Stimulated activated CD8-positive, alpha-beta memory T cell treated with anti-CD3 and anti-CD28 coated beads, Interleukin-15, amount 100 ng/mL, for 48 hours (primary cell): ENCODE results near the gene ARHGAP22.
A peak's percentile ranks its signal among the peaks of the same experiment; 100 is the strongest.

Source experiments
- DNase-seq, 2 donors: peaks; one replicate each; pipeline ENCODE4 v3.0.0-alpha.2; 2020; ENCODE audit warnings: low read depth in 2 of 2

ARHGAP22 gene

DNA sequence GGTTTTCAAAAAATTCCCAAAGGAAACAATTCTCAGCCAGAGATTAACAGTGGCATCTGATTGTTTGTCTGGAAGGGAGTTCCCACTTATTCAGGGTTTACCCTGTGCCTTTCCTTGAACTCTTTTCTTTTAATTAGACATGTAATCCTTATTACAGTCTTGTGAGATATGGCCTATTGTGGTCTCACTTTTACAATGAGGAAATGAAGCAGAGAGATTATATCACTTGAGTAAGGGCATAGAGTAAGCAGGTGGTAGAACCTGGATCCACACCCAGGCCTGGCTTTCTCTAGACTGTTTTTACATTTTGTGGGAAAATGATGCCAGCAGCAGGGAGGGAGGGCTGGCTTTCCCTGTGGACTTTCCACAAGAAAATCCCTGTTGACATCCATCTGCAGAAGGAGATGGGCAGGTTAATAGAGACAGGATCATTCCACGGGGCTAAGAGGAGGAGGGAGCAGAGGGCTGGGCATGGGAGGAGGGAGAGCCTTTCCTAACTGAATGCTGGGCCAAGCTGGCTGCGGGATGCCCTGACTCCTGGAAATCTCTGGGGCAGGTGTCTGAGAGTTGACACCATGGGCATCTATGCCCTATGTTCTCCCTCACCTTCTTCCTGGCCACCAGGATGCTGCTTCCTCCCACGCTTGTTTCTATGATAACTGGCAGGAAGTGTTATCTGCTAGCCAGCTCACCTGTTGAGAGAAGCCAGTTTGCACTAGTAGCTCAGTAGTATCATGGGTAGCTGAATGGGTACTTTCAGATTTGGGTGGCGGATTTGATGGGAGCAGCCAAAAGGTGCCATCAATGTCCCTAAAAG, 28.7 kb upstream of the ARHGAP22 start:
- DNase-seq, result no peak

GRCh38 chr10:48632166-48632565, 27.3 kb upstream of the ARHGAP22 start:
- no peak for DNase-seq

DNA sequence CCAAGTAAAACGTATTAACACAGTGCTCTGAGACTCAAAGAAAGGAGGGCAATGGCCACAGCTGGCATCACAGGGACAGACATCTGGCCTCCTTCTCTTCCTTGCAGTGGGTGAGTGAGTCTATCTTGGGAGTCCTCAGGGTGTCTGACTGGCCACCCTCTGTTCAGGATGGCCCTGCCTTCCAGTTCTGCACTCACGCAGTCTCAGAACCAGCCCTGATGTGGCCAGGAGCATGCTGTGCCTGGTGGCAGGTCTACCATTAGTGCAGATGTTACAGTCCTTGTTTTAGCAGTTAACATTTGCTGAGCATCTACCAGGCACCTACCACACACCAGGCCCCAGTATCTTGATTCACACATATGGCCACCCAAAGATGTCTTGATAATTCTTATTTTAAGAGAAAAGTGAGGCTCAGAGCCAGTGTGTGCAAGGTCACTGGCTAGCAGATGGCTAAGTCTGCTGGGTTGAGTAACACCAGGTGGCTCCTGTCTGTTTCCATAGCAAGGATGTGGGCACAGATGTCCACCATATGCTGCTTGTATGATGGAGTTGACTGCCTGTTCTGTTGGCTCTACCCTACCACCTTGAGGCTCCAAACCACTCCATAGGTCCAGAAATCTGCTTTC, 23.2 kb upstream of the ARHGAP22 start:
- no peak for DNase-seq

DNA sequence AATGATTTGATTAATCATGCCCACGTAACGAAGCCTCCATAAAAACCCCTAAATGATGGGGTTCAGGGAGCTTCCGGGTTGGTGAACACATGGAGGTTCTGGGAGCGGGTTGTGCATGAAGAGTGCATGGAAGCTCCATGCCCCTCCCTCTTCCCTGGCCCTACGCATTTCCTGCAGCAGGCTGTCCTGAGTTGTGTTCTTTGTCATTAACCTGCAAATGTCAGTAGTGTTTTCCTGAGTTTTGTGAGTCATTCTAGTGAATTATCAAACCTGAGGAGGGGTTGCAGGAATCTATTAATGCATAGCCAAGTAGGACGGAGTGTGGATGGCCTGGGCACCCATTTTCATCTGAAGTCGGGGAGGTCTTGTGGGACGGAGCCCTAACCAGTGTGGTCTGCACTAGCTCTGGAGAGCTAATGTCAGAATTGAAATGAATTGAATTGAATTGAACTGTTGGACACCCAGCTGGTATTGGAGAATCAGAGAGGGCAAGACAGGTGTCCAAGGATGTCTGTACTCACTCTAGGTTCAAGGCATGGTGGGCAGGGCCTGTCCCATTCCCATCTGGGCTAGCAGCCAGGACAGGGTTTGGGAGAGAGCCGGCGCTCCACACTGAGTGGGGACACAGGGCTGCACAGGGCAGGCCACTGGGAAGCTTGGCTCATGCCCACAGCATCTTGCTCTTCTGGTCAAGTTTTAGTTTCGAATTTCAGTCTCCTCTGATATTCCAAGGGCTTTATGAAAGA, 22.3 kb upstream of the ARHGAP22 start:
- DNase-seq, result no peak

DNA sequence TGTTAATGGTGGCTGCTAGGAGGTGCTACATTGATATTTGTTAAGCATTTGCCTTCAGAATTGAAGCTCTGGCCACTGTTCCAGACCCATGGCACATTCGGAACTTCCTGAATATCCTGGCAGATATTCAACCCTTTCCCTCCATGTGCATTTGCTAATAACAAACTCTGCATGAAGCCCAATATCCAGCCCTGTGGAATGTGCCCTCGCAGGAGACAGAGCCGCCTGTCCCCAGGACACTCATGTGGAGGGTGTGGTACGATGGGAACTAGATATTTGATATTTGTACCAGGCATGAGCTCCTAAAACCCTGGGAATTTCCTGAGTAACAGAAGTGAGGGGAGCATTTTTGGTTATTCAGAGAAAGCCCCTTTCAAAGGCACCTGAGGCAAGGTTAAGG, 21.6 kb upstream of the ARHGAP22 start:
- no peak for DNase-seq

GRCh38 chr10:48625826-48626134, 20.9 kb upstream of the ARHGAP22 start:
- DNase-seq, result no peak

DNA sequence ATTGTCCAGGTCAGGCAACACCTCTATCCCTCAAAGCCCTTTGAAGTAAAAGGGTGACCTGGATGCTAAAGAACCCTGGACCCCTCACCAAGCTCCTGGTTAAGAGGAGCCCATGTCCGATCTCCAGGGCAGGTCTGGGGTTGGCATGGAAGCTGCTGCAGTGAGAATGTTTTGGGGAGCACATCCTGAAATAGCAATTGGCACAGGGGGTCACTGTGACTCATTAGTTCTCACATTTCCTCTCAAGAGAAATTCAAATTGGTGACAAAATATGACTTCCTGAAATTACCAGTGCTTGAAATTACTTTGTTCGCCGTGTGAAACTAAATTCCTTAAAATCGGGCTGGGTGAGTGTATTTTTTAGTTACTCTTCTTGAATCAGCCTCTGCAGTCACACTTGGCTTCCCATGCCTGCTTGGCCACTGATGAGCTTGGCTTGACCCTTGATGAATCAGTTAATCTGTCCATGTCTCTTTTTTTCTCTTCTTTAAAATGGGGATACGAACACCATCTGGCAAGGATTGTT, 18.8 kb upstream of the ARHGAP22 start:
- no peak for DNase-seq

GRCh38 chr10:48623009-48623408, 18.1 kb upstream of the ARHGAP22 start:
- DNase-seq, result no peak

- DNase-seq, result no peak
Measured at GRCh38 chr10:48620719-48621118, 15.8 kb upstream of the ARHGAP22 start.

DNA sequence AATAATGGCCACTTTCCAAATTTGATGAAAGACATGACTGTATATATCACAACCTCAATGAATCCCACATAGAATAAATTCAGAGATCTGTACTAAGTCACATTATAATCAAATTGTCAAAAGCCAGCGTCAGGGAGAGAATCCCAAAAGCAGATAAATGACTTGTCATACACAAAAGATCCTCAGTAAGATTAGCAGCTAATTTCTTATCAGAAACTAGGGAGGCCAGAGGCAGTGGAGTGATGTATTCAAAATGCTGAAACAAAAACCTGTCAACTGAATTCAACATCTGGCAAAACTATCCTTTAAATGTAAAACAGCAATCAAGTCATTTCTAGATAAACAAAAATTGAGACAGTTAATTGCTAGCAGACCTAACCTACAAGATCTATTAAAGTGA, 11.6 kb upstream of the ARHGAP22 start:
- no peak for DNase-seq

GRCh38 chr10:48614481-48615390, 9.9 kb upstream of the ARHGAP22 start:
- no peak for DNase-seq

DNA sequence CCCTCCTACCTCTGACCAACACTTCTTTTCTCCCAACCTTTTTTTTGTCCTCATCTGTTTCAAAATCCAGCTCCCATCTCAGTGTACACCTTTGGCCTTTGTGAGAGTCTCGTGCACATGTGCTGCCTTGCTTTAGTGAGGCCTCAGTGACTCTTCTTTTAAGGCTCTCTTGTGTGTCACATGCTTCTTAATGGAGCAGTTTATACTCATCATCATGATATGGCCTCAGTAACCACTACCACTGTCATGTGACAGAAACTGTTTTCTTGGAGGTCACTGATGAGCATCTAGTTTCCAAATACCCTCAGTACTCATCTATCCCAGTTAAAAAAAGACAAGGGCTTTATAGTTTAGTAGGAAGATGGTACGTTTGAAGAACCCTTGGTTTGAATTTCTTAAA, 8.1 kb upstream of the ARHGAP22 start:
- DNase-seq, result no peak

DNA sequence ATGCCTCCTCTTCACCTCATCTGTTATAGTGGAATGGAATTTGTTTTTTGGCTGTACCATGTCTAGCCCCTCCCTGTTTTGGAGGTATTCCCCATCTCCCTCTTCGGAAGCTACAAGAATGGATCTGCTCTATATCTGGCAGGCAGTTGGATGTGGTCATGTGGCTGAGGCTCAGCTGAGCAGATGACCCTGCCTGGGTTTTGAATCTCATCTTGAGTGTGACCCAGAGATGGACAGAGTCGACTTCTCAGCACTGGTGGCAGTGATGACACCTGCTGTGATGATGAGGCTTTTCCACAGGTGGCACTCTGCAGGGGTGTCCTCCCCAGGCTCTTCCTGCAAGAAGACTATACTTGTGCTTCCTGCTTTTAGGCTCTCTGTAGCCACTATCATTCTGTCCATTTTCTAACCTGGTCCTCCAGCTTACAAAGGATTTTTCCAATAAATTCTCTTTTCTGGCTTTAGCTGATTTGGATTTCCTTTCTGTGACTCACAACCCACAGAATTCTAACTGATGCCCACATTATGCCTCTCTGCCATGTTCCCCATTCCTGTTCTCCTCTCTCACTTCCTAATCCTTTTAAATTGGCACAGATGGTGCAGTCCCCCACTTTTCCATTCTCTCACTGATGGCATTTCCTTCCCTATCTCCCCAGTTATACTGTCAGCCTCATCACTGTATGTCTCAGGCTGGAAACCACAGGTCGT, 7.5 kb upstream of the ARHGAP22 start:
- no peak for DNase-seq

DNA sequence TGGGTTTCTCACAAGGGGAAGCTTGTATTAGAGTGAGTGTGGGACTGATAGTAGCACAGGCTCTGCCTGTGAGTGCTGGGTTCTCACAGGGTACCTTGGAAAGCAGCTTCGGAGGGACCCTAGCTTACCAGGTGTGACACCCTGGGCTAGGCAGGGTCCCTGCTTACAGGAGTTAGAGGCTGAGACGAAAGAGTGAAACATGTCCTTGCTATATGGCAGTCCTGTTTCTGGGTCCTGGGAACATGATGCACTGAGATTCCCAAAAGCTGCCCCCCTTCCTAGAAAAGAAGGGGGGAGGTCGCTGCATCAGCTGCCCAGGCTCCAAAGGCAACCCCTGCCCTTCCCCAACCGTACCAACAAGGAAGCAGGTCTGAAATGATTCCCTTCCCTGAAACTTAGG, 6.3 kb upstream of the ARHGAP22 start:
- no peak for DNase-seq

DNA sequence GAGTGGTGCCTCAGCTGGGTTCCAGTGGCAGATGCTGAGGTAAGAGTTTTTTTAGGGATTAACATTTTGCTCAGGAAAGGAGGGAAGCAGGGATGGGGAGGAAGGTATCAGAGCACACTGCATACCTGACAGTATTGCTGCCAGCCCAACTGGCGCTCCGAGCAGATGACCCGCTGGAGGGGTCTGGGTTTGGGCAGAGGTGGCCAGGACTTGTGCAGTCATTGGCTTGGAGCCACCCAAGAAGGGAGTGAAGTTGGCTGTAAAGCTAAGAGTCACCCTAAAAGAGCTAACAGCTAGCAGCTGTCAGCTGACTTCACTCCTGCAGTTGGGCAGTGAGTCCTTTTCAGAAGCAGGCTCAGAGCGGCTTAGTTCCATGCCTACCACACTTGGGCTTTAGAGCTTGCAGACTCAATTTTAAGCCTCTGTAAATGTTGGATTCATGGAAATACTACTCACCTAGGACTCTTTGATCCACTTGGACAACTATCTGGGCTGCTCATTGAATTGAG, 5.8 kb upstream of the ARHGAP22 start:
- no peak for DNase-seq

GRCh38 chr10:48609899-48610584, 5.2 kb upstream of the ARHGAP22 start:
- no peak for DNase-seq

- no peak for DNase-seq
Measured at GRCh38 chr10:48609441-48609840, 4.6 kb upstream of the ARHGAP22 start.

- no peak for DNase-seq
Measured at GRCh38 chr10:48608976-48609375, 4.1 kb upstream of the ARHGAP22 start.

- DNase-seq, result peak; percentile 3 to 4
Measured at GRCh38 chr10:48608279-48608681, 3.4 kb upstream of the ARHGAP22 start.
